ENCODE results near the gene LTBP3. TPM values are rescaled to one million over a fixed set of nuclear protein-coding genes. Genes with fewer than 3 reads are reported as not detected.

Gene LTBP3
- total and polyA plus RNA-seq, 8 donors: 44.7 to 151 (median 68.6) TPM

- no peak for TF ChIP-seq CTCF (IDR thresholded peaks at IDR 0.05)
- DNase-seq (peak in 1 of 6 donors; percentile 34), FAIRE-seq (no peak), ATAC-seq (peak in 2 of 4 donors; percentile 3 to 4)
- H3K4me3 ChIP-seq: no peak overlapping the region
- intact Hi-C loops (cut with DNase I): no loop called here
- peaks cover 8 to 32% (median 12%) of the 10 kb centered on the region in 3 donors for H3K4me1 ChIP-seq
- H3K9me3 ChIP-seq: no peaks in the 10 kb centered on the region
- H3K27me3 ChIP-seq: no peaks in the 10 kb centered on the region
- peak overlapping the region; percentile 86 to 95 (median 94) for H3K27ac ChIP-seq
- H3K36me3 ChIP-seq: no peaks in the 10 kb centered on the region
- WGBS, 2 donors: 37 to 43% methylated on average over 5 of the region's 5 CpGs
Observed at GRCh38 chr11:65559951-65560537, 1.9 kb upstream of the LTBP3 start.

- no peak for TF ChIP-seq CTCF (IDR thresholded peaks at IDR 0.05)
- Histone ChIP-seq H3K4me3 (no peak overlapping the region), H3K9me3 (no peaks in the 10 kb centered on the region), H3K36me3 (no peaks in the 10 kb centered on the region), H3K27ac (peak overlapping the region; percentile 86 to 95 (median 94)), H3K4me1 (peaks cover 8 to 32% (median 12%) of the 10 kb centered on the region in 3 donors), H3K27me3 (no peaks in the 10 kb centered on the region)
- peak in 1 of 6 donors; percentile 51 for DNase-seq
- FAIRE-seq: no peak
- WGBS, 2 donors: 68 to 75% methylated on average over 5 of the region's 5 CpGs
- no peak for ATAC-seq
- intact Hi-C loops (cut with DNase I): no loop called here
Observed at GRCh38 chr11:65559535-65559934, 1.4 kb upstream of the LTBP3 start.

GRCh38 chr11:65558930-65559509 lies 861 bp upstream of the LTBP3 start:
- TF ChIP-seq CTCF (IDR thresholded peaks at IDR 0.05): no peak
- Histone ChIP-seq H3K9me3 (no peaks in the 10 kb centered on the region), H3K4me3 (peak overlapping the region in 2 of 4 donors; percentile 55 to 59), H3K4me1 (peaks cover 8 to 32% (median 12%) of the 10 kb centered on the region in 3 donors), H3K27me3 (no peaks in the 10 kb centered on the region), H3K36me3 (no peaks in the 10 kb centered on the region), H3K27ac (peak overlapping the region; percentile 86 to 95 (median 94))
- 33 to 40% methylated on average over 19 of the region's 19 CpGs for WGBS, 2 donors
- FAIRE-seq: no peak
- intact Hi-C loops (cut with DNase I): no loop called here
- peak in 3 of 6 donors; percentile 64 to 87 (median 85) for DNase-seq
- peak; percentile 45 to 62 (median 54) for ATAC-seq

- H3K27ac ChIP-seq: peak overlapping the region; percentile 86 to 95 (median 94)
- no peaks in the 10 kb centered on the region for H3K27me3 ChIP-seq
- no peak for TF ChIP-seq CTCF (IDR thresholded peaks at IDR 0.05)
- FAIRE-seq (no peak), DNase-seq (peak in 4 of 6 donors; percentile 24 to 79 (median 50)), ATAC-seq (peak in 1 of 4 donors; percentile 2)
- H3K4me1 ChIP-seq: peaks cover 8 to 32% (median 12%) of the 10 kb centered on the region in 3 donors
- intact Hi-C loops (cut with DNase I): no loop called here
- H3K36me3 ChIP-seq: no peaks in the 10 kb centered on the region
- peak overlapping the region; percentile 26 to 59 (median 51) for H3K4me3 ChIP-seq
- 1 to 2% methylated on average over 29 to 47 of the region's 47 CpGs for WGBS, 2 donors
- H3K9me3 ChIP-seq: no peaks in the 10 kb centered on the region
Observed at GRCh38 chr11:65557280-65558001, 718 bp downstream of the LTBP3 start.
